G401 (cell line): ENCODE measurements around the gene ALPK3. TPM values are rescaled to one million over a fixed set of nuclear protein-coding genes. Genes with fewer than 3 reads are reported as not detected.

Source experiments
- total RNA-seq: library from RNA; depleted of rRNA; stranded (reverse); fragments of >200 nt; shearing (Covaris generic); gene quantifications from 2 replicates; pipeline ENCODE4 v1.2.3, GENCODE V29; 2014; rRNA removed

ALPK3 gene
- total RNA-seq, 1 experiment from 2014 or later = 0.20 TPM

Other genes starting within 250 kb of the ALPK3 start
- 11.9 and 17.6 TPM in 2 replicates for gene ZSCAN2, start 216.3 kb upstream of the ALPK3 start, total RNA-seq
- gene WDR73, start 163.1 kb upstream of the ALPK3 start, total RNA-seq = 55.7 and 60.4 TPM in 2 replicates
- gene NMB, start 159.2 kb upstream of the ALPK3 start, total RNA-seq = 4.5 and 5.6 TPM in 2 replicates
- gene SEC11A, start 101.2 kb upstream of the ALPK3 start, total RNA-seq = 350 and 354 TPM in 2 replicates
- gene ZNF592, start 68.8 kb upstream of the ALPK3 start, total RNA-seq = 3.3 and 6.6 TPM in 2 replicates
- gene SLC28A1, start 67.3 kb downstream of the ALPK3 start, total RNA-seq = not detected in 2 replicates
- gene PDE8A, start 164.5 kb downstream of the ALPK3 start, total RNA-seq = 19.9 and 21.4 TPM in 2 replicates